Measurements from ENCODE around the gene PHKB.

DNA sequence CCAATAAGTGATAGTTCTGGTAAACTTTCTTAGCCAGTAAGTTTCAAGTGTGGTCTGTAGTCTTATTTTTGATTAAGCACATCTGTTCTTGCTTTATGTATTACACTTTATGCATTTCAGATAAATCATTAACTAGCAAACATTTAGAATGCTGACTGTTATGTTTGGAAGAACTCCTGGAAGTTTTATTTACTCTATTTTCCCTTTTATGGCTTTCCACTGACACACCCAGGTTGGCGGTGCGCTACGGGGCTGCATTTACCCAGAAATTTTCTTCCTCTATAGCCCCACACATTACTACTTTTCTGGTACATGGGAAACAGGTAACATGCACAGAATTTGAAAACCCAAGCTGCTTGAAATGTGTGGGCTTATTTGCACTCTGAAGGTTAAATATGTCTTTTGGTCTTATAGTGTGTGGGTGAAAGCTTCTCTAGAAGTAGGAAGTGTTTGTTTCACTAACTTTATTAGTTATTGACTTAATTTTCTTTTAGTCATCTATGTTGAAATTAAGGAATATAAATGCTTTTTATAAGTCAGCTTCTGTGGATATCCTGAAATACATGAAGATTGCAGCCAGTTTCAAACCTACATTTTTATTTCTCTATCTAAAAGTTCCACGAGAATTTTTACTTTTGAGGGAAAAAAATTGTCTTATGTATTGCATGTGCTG is 203.7 kb downstream of the PHKB start:
- TF ChIP-seq, protein P1, sequence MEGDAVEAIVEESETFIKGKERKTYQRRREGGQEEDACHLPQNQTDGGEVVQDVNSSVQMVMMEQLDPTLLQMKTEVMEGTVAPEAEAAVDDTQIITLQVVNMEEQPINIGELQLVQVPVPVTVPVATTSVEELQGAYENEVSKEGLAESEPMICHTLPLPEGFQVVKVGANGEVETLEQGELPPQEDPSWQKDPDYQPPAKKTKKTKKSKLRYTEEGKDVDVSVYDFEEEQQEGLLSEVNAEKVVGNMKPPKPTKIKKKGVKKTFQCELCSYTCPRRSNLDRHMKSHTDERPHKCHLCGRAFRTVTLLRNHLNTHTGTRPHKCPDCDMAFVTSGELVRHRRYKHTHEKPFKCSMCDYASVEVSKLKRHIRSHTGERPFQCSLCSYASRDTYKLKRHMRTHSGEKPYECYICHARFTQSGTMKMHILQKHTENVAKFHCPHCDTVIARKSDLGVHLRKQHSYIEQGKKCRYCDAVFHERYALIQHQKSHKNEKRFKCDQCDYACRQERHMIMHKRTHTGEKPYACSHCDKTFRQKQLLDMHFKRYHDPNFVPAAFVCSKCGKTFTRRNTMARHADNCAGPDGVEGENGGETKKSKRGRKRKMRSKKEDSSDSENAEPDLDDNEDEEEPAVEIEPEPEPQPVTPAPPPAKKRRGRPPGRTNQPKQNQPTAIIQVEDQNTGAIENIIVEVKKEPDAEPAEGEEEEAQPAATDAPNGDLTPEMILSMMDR (IDR thresholded peaks at IDR 0.05) = no peak
- TF ChIP-seq EZH2 (IDR thresholded peaks at IDR 0.05; ENCODE audit: borderline replicate concordance, insufficient read depth, low read depth, low read length, poor library complexity, severe bottlenecking) = no peak

All from B cell (primary cell).